Measurements from ENCODE around the gene HOXD1.

The HOXD1 gene

GRCh38 chr2:176200971-176201370, 12.5 kb downstream of the HOXD1 start:
- no peak for DNase-seq (ENCODE audit: low read depth in 2 of 2)
- no peak for TF ChIP-seq CTCF (IDR thresholded peaks at IDR 0.05; ENCODE audit: low read depth, low read length)
- H3K4me3 ChIP-seq (replicated peaks in 1 of 2; ENCODE audit: low read depth in 2 of 2, low read length in 2 of 2): no peak overlapping the region

- no peak for TF ChIP-seq CTCF (IDR thresholded peaks at IDR 0.05; ENCODE audit: low read depth, low read length)
- no peak overlapping the region for H3K4me3 ChIP-seq (replicated peaks in 1 of 2; ENCODE audit: low read depth in 2 of 2, low read length in 2 of 2)
- DNase-seq (ENCODE audit: low read depth in 2 of 2): no peak
Measured at GRCh38 chr2:176202491-176202890, 14.0 kb downstream of the HOXD1 start.

GRCh38 chr2:176205126-176205525, 16.7 kb downstream of the HOXD1 start:
- H3K4me3 ChIP-seq (replicated peaks in 1 of 2; ENCODE audit: low read depth in 2 of 2, low read length in 2 of 2): no peak overlapping the region
- DNase-seq (ENCODE audit: low read depth in 2 of 2): no peak
- TF ChIP-seq CTCF (IDR thresholded peaks at IDR 0.05; ENCODE audit: low read depth, low read length): no peak

- no peak for DNase-seq (ENCODE audit: low read depth in 2 of 2)
- H3K4me3 ChIP-seq (replicated peaks in 1 of 2; ENCODE audit: low read depth in 2 of 2, low read length in 2 of 2): no peak overlapping the region
- no peak for TF ChIP-seq CTCF (IDR thresholded peaks at IDR 0.05; ENCODE audit: low read depth, low read length)
Measured at GRCh38 chr2:176206136-176206535, 17.7 kb downstream of the HOXD1 start.

- no peak for TF ChIP-seq CTCF (IDR thresholded peaks at IDR 0.05; ENCODE audit: low read depth, low read length)
- no peak overlapping the region for H3K4me3 ChIP-seq (replicated peaks in 1 of 2; ENCODE audit: low read depth in 2 of 2, low read length in 2 of 2)
- no peak for DNase-seq (ENCODE audit: low read depth in 2 of 2)
Measured at GRCh38 chr2:176206682-176207081, 18.2 kb downstream of the HOXD1 start.

GRCh38 chr2:176211110-176211509, 22.6 kb downstream of the HOXD1 start:
- DNase-seq (ENCODE audit: low read depth in 2 of 2): no peak
- no peak for TF ChIP-seq CTCF (IDR thresholded peaks at IDR 0.05; ENCODE audit: low read depth, low read length)

GRCh38 chr2:176212276-176212675, 23.8 kb downstream of the HOXD1 start:
- no peak for DNase-seq (ENCODE audit: low read depth in 2 of 2)
- TF ChIP-seq CTCF (IDR thresholded peaks at IDR 0.05; ENCODE audit: low read depth, low read length): no peak
- H3K4me3 ChIP-seq (replicated peaks in 1 of 2; ENCODE audit: low read depth in 2 of 2, low read length in 2 of 2): no peak overlapping the region

More at GRCh38 chr2:176211110-176211509, 22.6 kb downstream of the HOXD1 start:
- no peak overlapping the region for H3K4me3 ChIP-seq (replicated peaks in 1 of 2; ENCODE audit: low read depth in 2 of 2, low read length in 2 of 2)

Data from cardiac fibroblast (primary cell).